Lung (tissue), 12 donors: ENCODE measurements around the gene CTSC. TPM values are rescaled to one million over a fixed set of nuclear protein-coding genes. Genes with fewer than 3 reads are reported as not detected.

Experiments used
- ATAC-seq: fragments of 200-7000 bp; cut with Tn5 transposase; one replicate; pipeline ENCODE4 v1.9.1; 2020; ENCODE audit warnings: moderate number of reproducible peaks; ENCODE audit not compliant: insufficient read depth, low FRiP score
- DNase-seq, 3 donors: peaks; one replicate each; pipeline ENCODE4 v3.0.0-alpha.2; 2013 to 2017
- H3K27ac ChIP-seq, 2 donors: one replicate each; pipeline ENCODE4 v1.5.1; 2013; ENCODE audit warnings: mild to moderate bottlenecking in 2 of 2, moderate library complexity in 2 of 2, control low read depth in 1 of 2, inconsistent platforms in 1 of 2, low read depth in 1 of 2, low read length in 1 of 2
- H3K27me3 ChIP-seq, 3 donors: one replicate each; pipeline ENCODE4 v1.5.1; 2013; ENCODE audit warnings: low read length in 2 of 3; ENCODE audit not compliant: control insufficient read depth in 3 of 3, insufficient read depth in 3 of 3
- H3K36me3 ChIP-seq, 4 donors: one replicate each; pipeline ENCODE4 v1.5.1; 2013; ENCODE audit warnings: low read length in 4 of 4, mild to moderate bottlenecking in 1 of 4, moderate library complexity in 1 of 4; ENCODE audit not compliant: control insufficient read depth in 4 of 4, insufficient read depth in 4 of 4
- H3K4me1 ChIP-seq, 5 donors: one replicate each; pipeline ENCODE4 v1.5.1; 2013; ENCODE audit warnings: low read length in 5 of 5, mild to moderate bottlenecking in 2 of 5, moderate library complexity in 1 of 5; ENCODE audit not compliant: control insufficient read depth in 5 of 5, insufficient read depth in 5 of 5
- H3K4me3 ChIP-seq: one replicate; pipeline ENCODE4 v1.5.1; 2013; ENCODE audit warnings: mild to moderate bottlenecking, control low read depth, moderate library complexity
- H3K9ac ChIP-seq, 2 donors: one replicate each; pipeline ENCODE4 v1.5.1; 2013; ENCODE audit warnings: low read length in 2 of 2, control low read depth in 1 of 2; ENCODE audit not compliant: insufficient read depth in 1 of 2
- H3K9me3 ChIP-seq, 4 donors: one replicate each; pipeline ENCODE4 v1.5.1; 2013; ENCODE audit warnings: low read length in 3 of 4, mild to moderate bottlenecking in 1 of 4, moderate library complexity in 1 of 4; ENCODE audit not compliant: control insufficient read depth in 4 of 4, insufficient read depth in 3 of 4
- CTCF ChIP-seq: IDR thresholded peaks from 2 replicates; pipeline ENCODE4 v1.5.1; 2012; ENCODE audit warnings: mild to moderate bottlenecking; ENCODE audit errors: control extremely low read depth, extremely low read depth
- WGBS, 2 donors: extraction: QIAGEN DNeasy Blood & Tissue Kit; methylation state at CpG; one replicate each; pipeline ENCODE4 v1.1.7; 2013; 5-methylcytosine and 5-hydroxymethylcytosine counted together
- polyA plus RNA-seq, 2 donors: library from polyadenylated mRNA; stranded (reverse); fragments of 200-250 nt; gene quantifications; one replicate each; pipeline ENCODE4 v1.2.1, GENCODE V29; 2013
- total RNA-seq, 2 donors: library from RNA; depleted of rRNA in 1 of 2; stranded (reverse); fragments of >200 nt in 1 of 2; gene quantifications; one replicate each; pipeline ENCODE4 v1.2.1, GENCODE V29; 2014 to 2021
- donor health status: control.
- donor health status: control.
- donor health status: Bipolar disorder and iron deficiency.
- donor health status: healthy.
- donor health status: DM: yes; HTN: yes; CAD: no.

CTSC gene
- total and polyA plus RNA-seq, 4 donors = 87.1 to 363 (median 221) TPM

- no peak for ATAC-seq
- H3K4me3 ChIP-seq = no peak overlapping the region
- TF ChIP-seq CTCF = no peak
- H3K9ac ChIP-seq = no peak overlapping the region
- no peak for DNase-seq
- H3K27ac ChIP-seq = no peak overlapping the region
- H3K9me3 ChIP-seq = no peaks in the 10 kb centered on the region
- no peaks in the 10 kb centered on the region for H3K27me3 ChIP-seq
- H3K36me3 ChIP-seq = no peaks in the 10 kb centered on the region
- H3K4me1 ChIP-seq = peaks cover 0 to 13% (median 2%) of the 10 kb centered on the region in 5 donors
- WGBS, 2 donors = 56 to 59% methylated on average over 2 of the region's 2 CpGs
Observed at GRCh38 chr11:88344869-88345268, 7.3 kb upstream of the CTSC start.

- no peak for ATAC-seq
- TF ChIP-seq CTCF = no peak
- 88 to 93% methylated on average over 4 of the region's 4 CpGs for WGBS, 2 donors
Observed at GRCh38 chr11:88341522-88342251, 4.2 kb upstream of the CTSC start.

GRCh38 chr11:88340366-88340935 is 2.9 kb upstream of the CTSC start:
- DNase-seq (no peak), ATAC-seq (no peak)
- Histone ChIP-seq H3K27ac (no peak overlapping the region), H3K9me3 (no peaks in the 10 kb centered on the region), H3K4me1 (peaks cover 0 to 16% (median 8%) of the 10 kb centered on the region in 5 donors), H3K4me3 (no peak overlapping the region), H3K27me3 (no peaks in the 10 kb centered on the region), H3K36me3 (peaks cover 0 to 3% (median 0%) of the 10 kb centered on the region in 4 donors), H3K9ac (no peak overlapping the region)
- no peak for TF ChIP-seq CTCF
- WGBS, 2 donors = 57 to 95% methylated on average over 3 of the region's 3 CpGs

More at GRCh38 chr11:88341522-88342251, 4.2 kb upstream of the CTSC start:
- Histone ChIP-seq H3K9me3 (no peaks in the 10 kb centered on the region), H3K4me3 (no peak overlapping the region), H3K27me3 (no peaks in the 10 kb centered on the region), H3K27ac (no peak overlapping the region), H3K9ac (no peak overlapping the region), H3K36me3 (peaks cover 0 to 3% (median 0%) of the 10 kb centered on the region in 4 donors), H3K4me1 (peaks cover 0 to 12% (median 7%) of the 10 kb centered on the region in 5 donors)
- DNase-seq = no peak
